Gastroesophageal sphincter (tissue), 4 donors: ENCODE results near the gene TBX21. TPM values are rescaled to one million over a fixed set of nuclear protein-coding genes. Genes with fewer than 3 reads are reported as not detected.

ENCODE experiments used
- ATAC-seq: fragments of 150-250 bp; one replicate; pipeline ENCODE4 v1.9.1; 2016; ENCODE audit warnings: mild to moderate bottlenecking, moderate library complexity
- H3K27ac ChIP-seq, 4 donors: fragments of 200-600 bp; sonication (generic) in 3 of 4; 1 replicate in 3 of 4; 2 replicates in 1 of 4; pipeline ENCODE4 v1.5.1; 2016 to 2019
- H3K27me3 ChIP-seq: fragments of 200-600 bp; sonication (generic); one replicate; pipeline ENCODE4 v1.5.1; 2019
- H3K36me3 ChIP-seq, 2 donors: fragments of 200-600 bp; sonication (generic); one replicate each; pipeline ENCODE4 v1.5.1; 2019; ENCODE audit warnings: control low read depth in 1 of 2
- H3K4me1 ChIP-seq, 3 donors: fragments of 200-600 bp; sonication (generic); 1 replicate in 2 of 3; 2 replicates in 1 of 3; pipeline ENCODE4 v1.5.1; 2016 to 2019; ENCODE audit warnings: control low read depth in 2 of 3
- H3K4me3 ChIP-seq, 2 donors: fragments of 200-600 bp; sonication (generic); one replicate each; pipeline ENCODE4 v1.5.1; 2019; ENCODE audit warnings: mild to moderate bottlenecking in 1 of 2, moderate library complexity in 1 of 2
- H3K9me3 ChIP-seq, 3 donors: fragments of 200-600 bp; sonication (generic); one replicate each; pipeline ENCODE4 v1.5.1; 2017 to 2019; ENCODE audit warnings: control low read depth in 2 of 3
- CTCF ChIP-seq, 4 experiments: fragments of 200-600 bp in 2 of 4; fragments of 450-650 bp in 2 of 4; sonication (generic) in 1 of 4; IDR thresholded peaks; one replicate each; pipeline ENCODE4 v1.5.1; 2017 to 2019; ENCODE audit warnings: antibody characterized with exemption in 4 of 4, mild to moderate bottlenecking in 2 of 4, moderate library complexity in 2 of 4
- EP300 ChIP-seq: sonication (generic); formaldehyde crosslinking; IDR thresholded peaks from one replicate; pipeline ENCODE4 v1.6.1; 2017; ENCODE audit warnings: antibody characterized with exemption, mild to moderate bottlenecking
- POLR2A ChIP-seq, 2 donors: fragments of 450-650 bp; IDR thresholded peaks; one replicate each; pipeline ENCODE4 v1.6.1; 2017; ENCODE audit warnings: antibody characterized with exemption in 2 of 2, mild to moderate bottlenecking in 2 of 2, moderate library complexity in 1 of 2
- POLR2AphosphoS5 ChIP-seq: sonication (generic); formaldehyde crosslinking; IDR thresholded peaks from one replicate; pipeline ENCODE4 v1.6.1; 2017; ENCODE audit warnings: antibody characterized with exemption
- WGBS, 2 donors: methylation state at CpG; one replicate each; pipeline ENCODE4 v1.1.5; 2018; ENCODE audit warnings: low coverage in 1 of 2; 5-methylcytosine and 5-hydroxymethylcytosine counted together
- total RNA-seq, 4 donors: library from RNA; depleted of rRNA; stranded (reverse); fragments of >200 nt; gene quantifications; one replicate each; pipeline ENCODE4 v1.1.0, GENCODE V29; 2016

The TBX21 gene
- total RNA-seq, 4 donors from 2014 or later, result 0.94 to 1.1 TPM; not detected in 2

- Histone ChIP-seq H3K27ac (no peak overlapping the region), H3K4me3 (no peak overlapping the region), H3K9me3 (no peaks in the 10 kb centered on the region), H3K36me3 (no peaks in the 10 kb centered on the region), H3K27me3 (peaks cover 77% of the 10 kb centered on the region), H3K4me1 (no peaks in the 10 kb centered on the region)
- 30 to 47% methylated on average over 4 to 7 of the region's 26 CpGs for whole genome bisulfite sequencing, 2 donors
- ATAC-seq, result no peak
- TF ChIP-seq EP300, result no peak
- no peak for TF ChIP-seq POLR2AphosphoS5
- TF ChIP-seq CTCF (IDR thresholded peaks at IDR 0.05), result peak in 1 of 4 experiments; percentile 44
These were observed 9.5 kb downstream of the TBX21 start for GRCh38 chr17:47742319-47743181.

- no peak for TF ChIP-seq CTCF (IDR thresholded peaks at IDR 0.05)
- TF ChIP-seq POLR2AphosphoS5, result no peak
- TF ChIP-seq POLR2A (IDR thresholded peaks at IDR 0.05), result no peak
- TF ChIP-seq EP300, result no peak
- WGBS, 2 donors, result 53 to 64% methylated on average over 3 to 4 of the region's 22 CpGs
- H3K4me1 ChIP-seq, result no peaks in the 10 kb centered on the region
- H3K36me3 ChIP-seq, result no peaks in the 10 kb centered on the region
- ATAC-seq, result no peak
- H3K27me3 ChIP-seq, result peaks cover 79% of the 10 kb centered on the region
- no peak overlapping the region for H3K4me3 ChIP-seq
- no peaks in the 10 kb centered on the region for H3K9me3 ChIP-seq
- H3K27ac ChIP-seq, result no peak overlapping the region
These were observed 11.4 kb downstream of the TBX21 start for GRCh38 chr17:47744168-47745036.

GRCh38 chr17:47745037-47745380 lies 12.0 kb downstream of the TBX21 start:
- no peak for ATAC-seq
- Histone ChIP-seq H3K27ac (no peak overlapping the region), H3K9me3 (no peaks in the 10 kb centered on the region), H3K27me3 (peaks cover 76% of the 10 kb centered on the region), H3K36me3 (no peaks in the 10 kb centered on the region), H3K4me3 (no peak overlapping the region), H3K4me1 (no peaks in the 10 kb centered on the region)
- no peak for TF ChIP-seq POLR2AphosphoS5
- no peak for TF ChIP-seq POLR2A (IDR thresholded peaks at IDR 0.05)
- TF ChIP-seq CTCF (IDR thresholded peaks at IDR 0.05), result no peak
- TF ChIP-seq EP300, result no peak
- 50% methylated on average over 6 of the region's 10 CpGs; no CpG with 5 or more reads in 1 of the 2 donors for WGBS, 2 donors

GRCh38 chr17:47751471-47751870 lies 18.4 kb downstream of the TBX21 start:
- Histone ChIP-seq H3K9me3 (peaks cover 0 to 12% (median 0%) of the 10 kb centered on the region in 3 donors), H3K4me3 (no peak overlapping the region), H3K36me3 (no peaks in the 10 kb centered on the region), H3K27me3 (peaks cover 65% of the 10 kb centered on the region), H3K4me1 (no peaks in the 10 kb centered on the region), H3K27ac (no peak overlapping the region)
- no peak for ATAC-seq
- TF ChIP-seq POLR2AphosphoS5, result no peak
- TF ChIP-seq POLR2A (IDR thresholded peaks at IDR 0.05), result no peak
- TF ChIP-seq CTCF (IDR thresholded peaks at IDR 0.05), result no peak
- no peak for TF ChIP-seq EP300
- WGBS, 2 donors, result 82% methylated on average over 2 of the region's 3 CpGs; no CpG with 5 or more reads in 1 of the 2 donors
